HCT116 (cell line): Measurements from ENCODE around the gene C1QTNF12.

Experiments used
- ELF1 ChIP-seq: IDR thresholded peaks from 2 replicates; pipeline ENCODE4 v1.6.1; 2012; ENCODE audit warnings: low read depth, borderline replicate concordance
- EZH2 ChIP-seq: fragments of 200-600 bp; sonication (generic); IDR thresholded peaks from 2 replicates; pipeline ENCODE4 v1.6.1; 2017; ENCODE audit warnings: antibody characterized with exemption, mixed run types
- POLR2A ChIP-seq: IDR thresholded peaks from 2 replicates; pipeline ENCODE4 v1.7.0; 2011; ENCODE audit warnings: borderline replicate concordance; ENCODE audit not compliant: insufficient read depth, insufficient read length; ENCODE audit errors: extremely low read depth
- REST ChIP-seq: IDR thresholded peaks from 2 replicates; pipeline ENCODE4 v1.6.1; 2012; ENCODE audit warnings: low read depth
- SP1 ChIP-seq: IDR thresholded peaks from 2 replicates; pipeline ENCODE4 v1.6.1; 2012; ENCODE audit warnings: low read depth
- TF ChIP-seq, protein P1 (sequence below), 3 experiments: fragments of 200-600 bp in 1 of 3; sonication (generic) in 1 of 3; IDR thresholded peaks in 2 of 3; conservative IDR thresholded peaks in 1 of 3; 2 replicates each; pipeline ENCODE4 v1.5.1; 2012 to 2017; ENCODE audit warnings: low read depth in 2 of 3, low read length in 2 of 3, antibody characterized with exemption in 1 of 3, borderline replicate concordance in 1 of 3, control low read depth in 1 of 3, mild to moderate bottlenecking in 1 of 3, mixed read lengths in 1 of 3, mixed run types in 1 of 3, moderate library complexity in 1 of 3; ENCODE audit not compliant: insufficient read depth in 1 of 3
- TF ChIP-seq, protein P2 (sequence below): IDR thresholded peaks from 2 replicates; pipeline ENCODE4 v1.6.1; 2011; ENCODE audit warnings: mild to moderate bottlenecking, low read length, moderate library complexity; ENCODE audit not compliant: insufficient replicate concordance; ENCODE audit errors: extremely low read depth

DNA sequence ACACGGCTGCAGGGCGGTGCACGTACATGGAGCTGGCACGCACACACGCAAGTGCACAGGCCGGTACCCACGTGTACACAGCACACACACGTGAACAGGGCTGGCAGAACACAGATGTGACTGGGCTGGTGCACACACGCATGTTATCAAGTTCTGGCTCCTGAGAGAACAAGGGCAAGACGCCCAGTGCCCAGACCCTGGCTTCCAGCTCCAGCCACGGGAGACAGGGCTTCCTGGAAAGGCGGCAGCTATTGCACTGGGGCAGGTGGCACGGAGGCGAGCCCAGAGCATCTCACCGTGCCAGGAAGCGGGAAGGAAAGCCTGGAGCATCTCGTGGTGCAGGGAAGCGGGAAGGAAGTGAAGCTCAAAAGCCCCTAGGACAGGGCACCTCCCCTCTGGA is 20.6 kb downstream of the C1QTNF12 start:
- TF ChIP-seq POLR2A (no peak), SP1 (no peak), ELF1 (no peak), REST (no peak), EZH2 (no peak)
- TF ChIP-seq, protein P1, sequence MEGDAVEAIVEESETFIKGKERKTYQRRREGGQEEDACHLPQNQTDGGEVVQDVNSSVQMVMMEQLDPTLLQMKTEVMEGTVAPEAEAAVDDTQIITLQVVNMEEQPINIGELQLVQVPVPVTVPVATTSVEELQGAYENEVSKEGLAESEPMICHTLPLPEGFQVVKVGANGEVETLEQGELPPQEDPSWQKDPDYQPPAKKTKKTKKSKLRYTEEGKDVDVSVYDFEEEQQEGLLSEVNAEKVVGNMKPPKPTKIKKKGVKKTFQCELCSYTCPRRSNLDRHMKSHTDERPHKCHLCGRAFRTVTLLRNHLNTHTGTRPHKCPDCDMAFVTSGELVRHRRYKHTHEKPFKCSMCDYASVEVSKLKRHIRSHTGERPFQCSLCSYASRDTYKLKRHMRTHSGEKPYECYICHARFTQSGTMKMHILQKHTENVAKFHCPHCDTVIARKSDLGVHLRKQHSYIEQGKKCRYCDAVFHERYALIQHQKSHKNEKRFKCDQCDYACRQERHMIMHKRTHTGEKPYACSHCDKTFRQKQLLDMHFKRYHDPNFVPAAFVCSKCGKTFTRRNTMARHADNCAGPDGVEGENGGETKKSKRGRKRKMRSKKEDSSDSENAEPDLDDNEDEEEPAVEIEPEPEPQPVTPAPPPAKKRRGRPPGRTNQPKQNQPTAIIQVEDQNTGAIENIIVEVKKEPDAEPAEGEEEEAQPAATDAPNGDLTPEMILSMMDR (IDR thresholded peaks at IDR 0.05 in 2 of 3, conservative IDR thresholded peaks at IDR 0.05 in 1 of 3; ENCODE audit: borderline replicate concordance in 1 of 3, insufficient read depth in 1 of 3, low read depth in 2 of 3, low read length in 2 of 3) = no peak
- TF ChIP-seq, protein P2, sequence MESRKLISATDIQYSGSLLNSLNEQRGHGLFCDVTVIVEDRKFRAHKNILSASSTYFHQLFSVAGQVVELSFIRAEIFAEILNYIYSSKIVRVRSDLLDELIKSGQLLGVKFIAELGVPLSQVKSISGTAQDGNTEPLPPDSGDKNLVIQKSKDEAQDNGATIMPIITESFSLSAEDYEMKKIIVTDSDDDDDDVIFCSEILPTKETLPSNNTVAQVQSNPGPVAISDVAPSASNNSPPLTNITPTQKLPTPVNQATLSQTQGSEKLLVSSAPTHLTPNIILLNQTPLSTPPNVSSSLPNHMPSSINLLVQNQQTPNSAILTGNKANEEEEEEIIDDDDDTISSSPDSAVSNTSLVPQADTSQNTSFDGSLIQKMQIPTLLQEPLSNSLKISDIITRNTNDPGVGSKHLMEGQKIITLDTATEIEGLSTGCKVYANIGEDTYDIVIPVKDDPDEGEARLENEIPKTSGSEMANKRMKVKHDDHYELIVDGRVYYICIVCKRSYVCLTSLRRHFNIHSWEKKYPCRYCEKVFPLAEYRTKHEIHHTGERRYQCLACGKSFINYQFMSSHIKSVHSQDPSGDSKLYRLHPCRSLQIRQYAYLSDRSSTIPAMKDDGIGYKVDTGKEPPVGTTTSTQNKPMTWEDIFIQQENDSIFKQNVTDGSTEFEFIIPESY = no peak
